Vagina (tissue), 2 donors: Measurements from ENCODE around the gene PRDM16.

ENCODE experiments used
- CTCF ChIP-seq, 3 experiments: fragments of 450-650 bp in 2 of 3; fragments of 200-600 bp in 1 of 3; sonication (generic) in 1 of 3; IDR thresholded peaks; one replicate each; pipeline ENCODE4 v1.5.1; 2017 to 2019; ENCODE audit warnings: antibody characterized with exemption in 3 of 3, mild to moderate bottlenecking in 2 of 3, moderate library complexity in 2 of 3
- POLR2A ChIP-seq, 2 donors: fragments of 450-650 bp; IDR thresholded peaks; one replicate each; pipeline ENCODE4 v1.6.1; 2017; ENCODE audit warnings: antibody characterized with exemption in 2 of 2, mild to moderate bottlenecking in 2 of 2, moderate library complexity in 2 of 2
- POLR2AphosphoS5 ChIP-seq, 2 donors: sonication (generic); formaldehyde crosslinking; IDR thresholded peaks; one replicate each; pipeline ENCODE4 v1.9.0; 2017; ENCODE audit warnings: antibody characterized with exemption in 2 of 2, mild to moderate bottlenecking in 2 of 2, low read depth in 1 of 2; ENCODE audit not compliant: insufficient read depth in 1 of 2

GRCh38 chr1:3241236-3241550, 172.2 kb downstream of the PRDM16 start:
- TF ChIP-seq CTCF (IDR thresholded peaks at IDR 0.05) (no peak), POLR2A (IDR thresholded peaks at IDR 0.05) (no peak), POLR2AphosphoS5 (IDR thresholded peaks at IDR 0.05; ENCODE audit: insufficient read depth in 1 of 2, low read depth in 1 of 2) (no peak)
